ENCODE measurements around the gene ANKS1A. TPM values are rescaled to one million over a fixed set of nuclear protein-coding genes. Genes with fewer than 3 reads are reported as not detected.

Gene ANKS1A
- total RNA-seq, 2 experiments from 2014 or later, result 6.0 to 6.7 TPM

- TF ChIP-seq, protein P1, sequence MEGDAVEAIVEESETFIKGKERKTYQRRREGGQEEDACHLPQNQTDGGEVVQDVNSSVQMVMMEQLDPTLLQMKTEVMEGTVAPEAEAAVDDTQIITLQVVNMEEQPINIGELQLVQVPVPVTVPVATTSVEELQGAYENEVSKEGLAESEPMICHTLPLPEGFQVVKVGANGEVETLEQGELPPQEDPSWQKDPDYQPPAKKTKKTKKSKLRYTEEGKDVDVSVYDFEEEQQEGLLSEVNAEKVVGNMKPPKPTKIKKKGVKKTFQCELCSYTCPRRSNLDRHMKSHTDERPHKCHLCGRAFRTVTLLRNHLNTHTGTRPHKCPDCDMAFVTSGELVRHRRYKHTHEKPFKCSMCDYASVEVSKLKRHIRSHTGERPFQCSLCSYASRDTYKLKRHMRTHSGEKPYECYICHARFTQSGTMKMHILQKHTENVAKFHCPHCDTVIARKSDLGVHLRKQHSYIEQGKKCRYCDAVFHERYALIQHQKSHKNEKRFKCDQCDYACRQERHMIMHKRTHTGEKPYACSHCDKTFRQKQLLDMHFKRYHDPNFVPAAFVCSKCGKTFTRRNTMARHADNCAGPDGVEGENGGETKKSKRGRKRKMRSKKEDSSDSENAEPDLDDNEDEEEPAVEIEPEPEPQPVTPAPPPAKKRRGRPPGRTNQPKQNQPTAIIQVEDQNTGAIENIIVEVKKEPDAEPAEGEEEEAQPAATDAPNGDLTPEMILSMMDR (IDR thresholded peaks at IDR 0.05), result no peak
- DNase-seq (no peak), ATAC-seq (no peak)
- H3K4me3 Mint-ChIP-seq, result no peak overlapping the region
- intact Hi-C loops (cut with micrococcal nuclease), result no loop called here
- ChIA-PET CTCF (interaction anchor here (1.2 to 1.6 kb wide), 2 partner anchors 22 to 92 kb away, joined by 3 to 4 read pairs; no protein-coding TSS in a partner anchor), POLR2A (interaction anchor here (0.7 kb wide), 1 partner anchor 193 kb away, joined by 3 read pairs; no protein-coding TSS in a partner anchor)
- no peaks in the 10 kb centered on the region for H3K27me3 Mint-ChIP-seq
- no peaks in the 10 kb centered on the region for H3K9me3 Mint-ChIP-seq
- no peak overlapping the region for H3K27ac Mint-ChIP-seq
- no peaks in the 10 kb centered on the region for H3K36me3 Mint-ChIP-seq (ENCODE audit: low read depth)
- peaks cover 5% of the 10 kb centered on the region for H3K4me1 Mint-ChIP-seq (ENCODE audit: low read depth)
Measured at GRCh38 chr6:35048031-35048613, 159.1 kb downstream of the ANKS1A start.

- no peaks in the 10 kb centered on the region for H3K9me3 Mint-ChIP-seq
- peaks cover 5% of the 10 kb centered on the region for H3K4me1 Mint-ChIP-seq (ENCODE audit: low read depth)
- intact Hi-C loops (cut with micrococcal nuclease), result no loop called here
- DNase-seq (peak; percentile 20), ATAC-seq (peak; percentile 71)
- H3K27me3 Mint-ChIP-seq, result no peaks in the 10 kb centered on the region
- TF ChIP-seq, protein P1 (IDR thresholded peaks at IDR 0.05), result peak; percentile 25
- no peak overlapping the region for H3K27ac Mint-ChIP-seq
- ChIA-PET POLR2A (no interaction called here), CTCF (interaction anchor here (0.6 to 1.6 kb wide), 4 partner anchors 22 to 161 kb away, joined by 3 to 6 read pairs (median 4); partner anchors contain the start of gene TAF11)
- H3K36me3 Mint-ChIP-seq (ENCODE audit: low read depth), result no peaks in the 10 kb centered on the region
- no peak overlapping the region for H3K4me3 Mint-ChIP-seq
Measured at GRCh38 chr6:35048631-35049083, 159.6 kb downstream of the ANKS1A start.

GRCh38 chr6:35049156-35049735 is 160.2 kb downstream of the ANKS1A start:
- intact Hi-C loops (cut with micrococcal nuclease), result no loop called here
- ATAC-seq (no peak), DNase-seq (no peak)
- POLR2A ChIA-PET, result no interaction called here
- H3K27me3 Mint-ChIP-seq, result no peaks in the 10 kb centered on the region
- H3K9me3 Mint-ChIP-seq, result no peaks in the 10 kb centered on the region
- no peak overlapping the region for H3K27ac Mint-ChIP-seq
- no peak overlapping the region for H3K4me3 Mint-ChIP-seq
- no peaks in the 10 kb centered on the region for H3K36me3 Mint-ChIP-seq (ENCODE audit: low read depth)
- TF ChIP-seq, protein P1 (IDR thresholded peaks at IDR 0.05), result no peak
- H3K4me1 Mint-ChIP-seq (ENCODE audit: low read depth), result peaks cover 5% of the 10 kb centered on the region
- CTCF ChIA-PET, result interaction anchor here (0.6 to 1.6 kb wide), 4 partner anchors 23 to 162 kb away, joined by 3 to 6 read pairs (median 4); partner anchors contain the start of gene TAF11

GRCh38 chr6:35049900-35050756 is 161.1 kb downstream of the ANKS1A start:
- Mint-ChIP-seq H3K27ac (no peak overlapping the region), H3K36me3 (ENCODE audit: low read depth) (no peaks in the 10 kb centered on the region), H3K4me3 (no peak overlapping the region), H3K9me3 (no peaks in the 10 kb centered on the region), H3K27me3 (no peaks in the 10 kb centered on the region), H3K4me1 (ENCODE audit: low read depth) (peaks cover 5% of the 10 kb centered on the region)
- ChIA-PET CTCF (interaction anchor here (1.0 to 1.5 kb wide), 2 partner anchors 13 to 63 kb away, joined by 3 to 6 read pairs; no protein-coding TSS in a partner anchor), POLR2A (no interaction called here)
- DNase-seq, result no peak
- ATAC-seq, result no peak
- intact Hi-C loops (cut with micrococcal nuclease), result no loop called here
- TF ChIP-seq, protein P1 (IDR thresholded peaks at IDR 0.05), result no peak

Measured in activated CD8-positive, alpha-beta T cell treated with anti-CD3 and anti-CD28 coated beads for 36 hours (primary cell).